GM10266 (cell line): ENCODE data around the gene PPP2R5B.

Experiments used
- DNase-seq: peaks from one replicate; pipeline ENCODE4 v3.0.0; 2012; ENCODE audit errors: extremely low spot score
- CTCF ChIP-seq: IDR thresholded peaks from 2 replicates; pipeline ENCODE4 v1.5.1; 2012; ENCODE audit warnings: mild to moderate bottlenecking, low read depth; ENCODE audit not compliant: control insufficient read depth, insufficient read depth; ENCODE audit errors: missing control alignments

PPP2R5B gene

DNA sequence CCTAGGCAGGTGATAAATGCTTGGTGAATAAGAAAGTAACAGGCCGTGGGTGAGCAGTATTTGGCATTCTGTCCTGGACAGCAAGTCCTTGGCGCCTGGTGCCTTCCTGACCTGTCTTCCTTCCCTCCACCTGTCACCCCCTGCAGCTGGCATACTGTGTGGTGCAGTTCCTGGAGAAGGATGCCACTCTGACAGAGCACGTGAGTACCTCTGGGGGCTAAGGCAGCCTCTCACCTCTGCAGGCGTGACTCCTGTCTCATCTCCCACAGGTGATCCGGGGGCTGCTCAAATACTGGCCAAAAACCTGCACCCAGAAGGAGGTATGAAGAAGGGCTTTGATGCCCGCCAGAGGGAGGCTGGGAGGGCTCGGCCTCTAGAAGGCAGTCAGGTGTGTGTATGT lies 6.8 kb downstream of the PPP2R5B start:
- TF ChIP-seq CTCF, result no peak
- DNase-seq, result no peak

DNA sequence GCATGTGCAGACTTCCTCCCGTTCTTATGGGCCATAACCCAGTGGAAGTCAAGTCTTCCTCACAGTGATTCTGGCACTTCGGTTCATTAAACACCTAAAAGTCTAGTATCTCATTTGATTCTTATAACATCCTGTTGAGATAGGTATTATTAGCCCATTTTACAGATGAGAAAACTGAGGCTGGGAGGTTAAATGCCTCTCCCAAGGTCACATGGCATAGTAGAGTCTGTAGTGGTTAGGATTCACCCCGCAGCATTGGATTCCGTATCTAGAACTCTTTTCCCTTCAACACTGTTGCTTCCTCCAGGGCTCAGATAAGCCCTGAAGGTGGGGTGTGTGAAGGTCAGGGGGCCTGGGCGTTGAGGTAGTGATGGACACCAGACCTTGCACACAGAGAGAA lies 7.8 kb downstream of the PPP2R5B start:
- DNase-seq, result no peak
- no peak for TF ChIP-seq CTCF

DNA sequence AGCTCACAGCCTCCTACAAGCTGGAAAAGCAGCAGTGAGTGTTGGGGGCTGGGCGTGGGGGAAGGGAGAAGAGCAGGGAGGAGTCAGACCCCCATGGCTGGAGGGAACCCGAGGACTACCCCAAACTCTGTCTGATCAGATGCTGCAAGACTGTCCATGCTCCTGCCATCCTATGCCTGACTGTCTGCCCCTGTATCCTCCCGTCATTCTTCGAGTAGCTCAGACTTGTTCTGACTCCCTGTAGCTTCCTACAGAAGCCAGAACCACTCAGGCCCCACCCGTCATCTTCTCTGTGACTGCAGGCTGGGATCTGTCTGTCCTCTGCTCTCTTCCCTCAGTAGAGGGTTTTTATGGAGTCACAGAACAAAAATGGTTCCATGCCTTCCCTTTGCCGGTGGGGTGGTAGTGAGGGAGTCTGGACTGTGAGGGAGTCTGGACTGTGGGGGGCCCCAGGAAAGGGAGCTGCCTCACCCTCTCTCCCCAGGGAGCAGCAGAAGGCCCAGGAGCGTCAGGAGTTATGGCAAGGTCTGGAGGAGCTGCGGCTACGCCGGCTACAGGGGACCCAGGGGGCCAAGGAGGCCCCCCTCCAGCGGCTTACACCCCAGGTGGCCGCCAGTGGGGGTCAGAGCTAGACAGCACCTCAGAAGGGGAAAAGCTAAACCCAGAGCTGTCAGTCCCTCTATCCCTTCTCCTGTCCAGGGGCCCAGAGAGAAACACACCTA lies 8.9 kb downstream of the PPP2R5B start:
- no peak for TF ChIP-seq CTCF
- no peak for DNase-seq

- no peak for DNase-seq
- TF ChIP-seq CTCF, result no peak
Observed at GRCh38 chr11:64933935-64934681, 9.6 kb downstream of the PPP2R5B start.

DNA sequence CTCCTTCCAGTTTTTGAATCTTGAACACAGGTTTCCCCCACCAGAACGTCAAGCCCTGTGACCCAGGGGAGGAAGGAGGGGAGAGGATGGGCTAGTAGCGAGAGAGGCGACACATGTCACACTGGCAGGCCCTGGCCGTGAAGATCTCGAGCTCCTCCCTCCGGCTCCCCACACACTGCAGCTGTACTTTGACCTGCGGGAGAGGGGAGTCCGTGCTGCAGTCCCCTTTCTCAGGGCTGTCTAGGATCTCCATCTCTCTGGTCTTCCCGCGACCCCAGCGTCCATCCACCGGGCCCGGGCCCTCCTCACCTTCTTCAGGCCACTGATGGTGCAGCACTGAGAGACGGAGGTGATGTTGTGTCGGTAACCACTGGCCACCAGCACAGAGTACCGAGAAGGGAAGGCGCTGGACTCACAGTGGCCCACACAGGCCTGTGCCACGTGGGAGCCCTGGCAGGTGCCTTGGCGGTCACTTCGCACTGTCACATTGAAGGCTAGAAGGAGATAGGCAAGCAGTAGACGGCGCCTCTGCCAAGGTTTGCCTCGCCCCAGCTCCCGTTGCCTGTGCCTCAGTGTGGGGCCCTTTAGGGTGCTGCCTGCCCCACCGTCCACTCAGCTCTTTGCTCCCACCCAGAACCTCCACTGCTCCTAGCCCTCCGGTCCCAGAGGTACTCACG lies 10.3 kb downstream of the PPP2R5B start:
- no peak for DNase-seq
- TF ChIP-seq CTCF, result no peak

DNA sequence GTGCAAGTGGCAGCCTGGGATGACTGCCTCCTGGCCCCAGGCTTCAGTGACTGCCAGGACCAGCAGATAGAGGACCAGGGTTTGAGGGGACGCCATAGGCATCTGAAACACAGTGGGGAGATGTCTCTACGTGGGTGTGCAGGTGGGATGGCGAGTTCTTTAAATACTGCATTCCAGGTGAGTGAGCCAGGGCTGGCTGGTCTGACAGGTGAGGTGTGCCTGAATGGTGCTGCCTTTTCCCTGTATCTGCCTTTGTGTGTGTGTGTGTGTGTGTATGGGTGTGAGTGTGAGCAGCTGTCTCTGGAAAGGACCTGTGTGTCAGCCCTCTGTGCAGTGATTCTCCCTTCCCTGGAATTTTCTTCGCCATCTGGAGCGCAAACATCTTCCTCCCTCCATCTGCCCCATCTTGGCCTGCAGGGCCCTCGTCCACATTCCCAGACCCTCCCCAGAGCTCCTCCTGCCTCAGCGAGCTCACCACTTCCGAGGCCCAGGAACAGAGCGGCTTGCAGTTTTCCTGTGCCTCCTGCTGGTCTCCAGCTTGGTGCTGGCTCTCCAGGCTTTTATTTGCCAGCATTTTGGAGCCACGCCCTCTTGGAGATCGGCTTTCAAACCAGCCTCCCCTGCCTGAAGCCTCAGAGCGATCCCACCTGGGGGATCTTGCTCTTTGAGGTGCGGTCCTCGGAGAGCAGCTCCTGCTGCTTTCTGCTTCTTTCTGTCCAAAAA lies 11.0 kb downstream of the PPP2R5B start, which contains the start of gene GPHA2:
TSS of gene GPHA2 (minus strand) at position 535 of the 723 bp plus-strand sequence. CDS start at position 102, 433 bp downstream.
- DNase-seq, result no peak

More for the DNA sequence above, 11.0 kb downstream of the PPP2R5B start, which contains the start of gene GPHA2:
- TF ChIP-seq CTCF, result no peak
